ENCODE measurements around the gene HOXA9.

Gene HOXA9

GRCh38 chr7:27186668-27187474 is 21.5 kb upstream of the HOXA9 start:
- no peak for DNase-seq (ENCODE audit: extremely low read depth, insufficient read length)
- TF ChIP-seq CTCF (IDR thresholded peaks at IDR 0.05; ENCODE audit: insufficient read depth, low read length, poor library complexity, severe bottlenecking), result no peak
- H3K36me3 ChIP-seq (ENCODE audit: control insufficient read depth, insufficient read depth, low read length), result no peaks in the 10 kb centered on the region
- no peak overlapping the region for H3K4me3 ChIP-seq (replicated peaks; ENCODE audit: low read depth, low read length)
- peaks cover 13% of the 10 kb centered on the region for H3K27me3 ChIP-seq (replicated peaks; ENCODE audit: control insufficient read depth, insufficient read depth, low read length)

GRCh38 chr7:27185854-27186667 is 20.7 kb upstream of the HOXA9 start:
- Histone ChIP-seq H3K4me3 (replicated peaks; ENCODE audit: low read depth, low read length) (no peak overlapping the region), H3K27me3 (replicated peaks; ENCODE audit: control insufficient read depth, insufficient read depth, low read length) (peaks cover 11% of the 10 kb centered on the region), H3K36me3 (ENCODE audit: control insufficient read depth, insufficient read depth, low read length) (no peaks in the 10 kb centered on the region)
- TF ChIP-seq CTCF (IDR thresholded peaks at IDR 0.05; ENCODE audit: insufficient read depth, low read length, poor library complexity, severe bottlenecking), result no peak
- DNase-seq (ENCODE audit: extremely low read depth, insufficient read length), result no peak

- no peak for DNase-seq (ENCODE audit: extremely low read depth, insufficient read length)
- Histone ChIP-seq H3K36me3 (ENCODE audit: control insufficient read depth, insufficient read depth, low read length) (no peaks in the 10 kb centered on the region), H3K27me3 (replicated peaks; ENCODE audit: control insufficient read depth, insufficient read depth, low read length) (peaks cover 11% of the 10 kb centered on the region), H3K4me3 (replicated peaks; ENCODE audit: low read depth, low read length) (peak within 1 kb of the TSS; percentile 43)
- TF ChIP-seq CTCF (IDR thresholded peaks at IDR 0.05; ENCODE audit: insufficient read depth, low read length, poor library complexity, severe bottlenecking), result no peak
Measured at GRCh38 chr7:27185013-27185853, 19.9 kb upstream of the HOXA9 start, which contains the start of gene HOXA11. Gene HOXA11 (minus strand): TSS chr7:27185232. CDS start chr7:27185144, 88 bp downstream.

GRCh38 chr7:27184337-27185012 is 19.1 kb upstream of the HOXA9 start:
- no peak for TF ChIP-seq CTCF (IDR thresholded peaks at IDR 0.05; ENCODE audit: insufficient read depth, low read length, poor library complexity, severe bottlenecking)
- Histone ChIP-seq H3K27me3 (replicated peaks; ENCODE audit: control insufficient read depth, insufficient read depth, low read length) (peaks cover 6% of the 10 kb centered on the region), H3K4me3 (replicated peaks; ENCODE audit: low read depth, low read length) (peak overlapping the region; percentile 43), H3K36me3 (ENCODE audit: control insufficient read depth, insufficient read depth, low read length) (no peaks in the 10 kb centered on the region)
- DNase-seq (ENCODE audit: extremely low read depth, insufficient read length), result no peak

Data from GM06990 (cell line).